ENCODE measurements around the gene GOLGA2. TPM values are rescaled to one million over a fixed set of nuclear protein-coding genes. Genes with fewer than 3 reads are reported as not detected.

GOLGA2 gene
- total and polyA plus RNA-seq, 2 donors (not counting 1 experiment from before 2014, with no cell fraction given): 23.2 to 87.3 TPM

DNA sequence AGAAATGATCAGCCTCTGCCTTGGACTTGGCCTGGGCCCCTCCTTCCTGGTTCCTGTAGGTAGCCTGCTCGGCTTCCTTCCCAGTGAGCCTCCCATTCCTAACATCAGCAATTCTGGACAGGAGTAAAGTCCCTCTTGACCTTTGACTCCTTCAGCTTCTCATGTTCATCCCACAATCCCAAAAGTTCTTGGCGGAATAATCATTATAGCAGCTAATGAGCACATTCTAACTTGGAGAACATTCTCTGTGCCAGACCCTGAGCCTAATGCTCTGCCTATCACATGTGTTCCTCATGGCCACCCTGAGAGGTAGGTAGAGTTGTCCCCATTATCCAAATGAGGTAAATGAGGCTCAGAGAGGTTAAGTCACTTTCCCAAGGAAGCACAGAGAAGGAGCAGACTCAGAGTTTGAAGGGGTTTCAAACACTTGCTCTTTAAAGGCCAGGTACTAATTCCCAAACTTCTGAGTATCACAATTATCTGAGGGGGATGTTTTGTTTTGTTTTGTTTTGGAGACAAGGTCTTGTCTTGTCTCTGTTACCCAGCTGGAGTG, 21.5 kb upstream of the GOLGA2 start:
- TF ChIP-seq, protein P1, sequence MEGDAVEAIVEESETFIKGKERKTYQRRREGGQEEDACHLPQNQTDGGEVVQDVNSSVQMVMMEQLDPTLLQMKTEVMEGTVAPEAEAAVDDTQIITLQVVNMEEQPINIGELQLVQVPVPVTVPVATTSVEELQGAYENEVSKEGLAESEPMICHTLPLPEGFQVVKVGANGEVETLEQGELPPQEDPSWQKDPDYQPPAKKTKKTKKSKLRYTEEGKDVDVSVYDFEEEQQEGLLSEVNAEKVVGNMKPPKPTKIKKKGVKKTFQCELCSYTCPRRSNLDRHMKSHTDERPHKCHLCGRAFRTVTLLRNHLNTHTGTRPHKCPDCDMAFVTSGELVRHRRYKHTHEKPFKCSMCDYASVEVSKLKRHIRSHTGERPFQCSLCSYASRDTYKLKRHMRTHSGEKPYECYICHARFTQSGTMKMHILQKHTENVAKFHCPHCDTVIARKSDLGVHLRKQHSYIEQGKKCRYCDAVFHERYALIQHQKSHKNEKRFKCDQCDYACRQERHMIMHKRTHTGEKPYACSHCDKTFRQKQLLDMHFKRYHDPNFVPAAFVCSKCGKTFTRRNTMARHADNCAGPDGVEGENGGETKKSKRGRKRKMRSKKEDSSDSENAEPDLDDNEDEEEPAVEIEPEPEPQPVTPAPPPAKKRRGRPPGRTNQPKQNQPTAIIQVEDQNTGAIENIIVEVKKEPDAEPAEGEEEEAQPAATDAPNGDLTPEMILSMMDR (IDR thresholded peaks at IDR 0.05): no peak
- TF ChIP-seq EZH2 (IDR thresholded peaks at IDR 0.05; ENCODE audit: borderline replicate concordance, insufficient read depth, low read depth, low read length, poor library complexity, severe bottlenecking): no peak
- Histone ChIP-seq H3K27me3 (replicated peaks in 1 of 4; ENCODE audit: control extremely low read depth in 1 of 4, control insufficient read depth in 3 of 4, insufficient read depth in 4 of 4, low read length in 3 of 4) (no peaks in the 10 kb centered on the region), H3K36me3 (replicated peaks in 1 of 2; ENCODE audit: control extremely low read depth in 1 of 2, control insufficient read depth in 1 of 2, extremely low read depth in 1 of 2, insufficient read depth in 2 of 2, low read length in 1 of 2) (no peaks in the 10 kb centered on the region), H3K27ac (ENCODE audit: low read length in 2 of 2) (no peak overlapping the region), H2AFZ (ENCODE audit: insufficient read depth, low read depth, low read length, poor library complexity, severe bottlenecking) (no peak overlapping the region), H3K79me2 (ENCODE audit: control insufficient read depth, insufficient read depth, low read length) (no peaks in the 10 kb centered on the region), H4K20me1 (ENCODE audit: control insufficient read depth, insufficient read depth, low read length, poor library complexity, severe bottlenecking) (no peaks in the 10 kb centered on the region), H3K9me3 (ENCODE audit: control extremely low read depth in 1 of 3, control insufficient read depth in 2 of 3, insufficient read depth in 1 of 3, low read length in 2 of 3) (no peaks in the 10 kb centered on the region), H3K9ac (ENCODE audit: low read length) (no peak overlapping the region), H3K4me1 (ENCODE audit: control insufficient read depth in 2 of 2, insufficient read depth in 2 of 2, low read length in 2 of 2) (no peaks in the 10 kb centered on the region), H3K4me3 (ENCODE audit: control extremely low read depth in 1 of 5, extremely low read depth in 1 of 5, insufficient read depth in 1 of 5, low read depth in 2 of 5, low read length in 4 of 5) (no peak overlapping the region), H3K4me2 (replicated peaks; ENCODE audit: low read depth, low read length, poor library complexity, severe bottlenecking) (no peak overlapping the region)
- ATAC-seq (ENCODE audit: low read depth) (no peak), DNase-seq (no peak)
- 88% methylated on average over 1 of the region's 2 CpGs for WGBS (ENCODE audit: insufficient coverage)
- Mint-ChIP-seq H3K4me3 (no peak overlapping the region), H3K9me3 (ENCODE audit: insufficient read depth) (no peaks in the 10 kb centered on the region), H3K27ac (no peak overlapping the region), H3K4me1 (no peaks in the 10 kb centered on the region), H3K27me3 (no peaks in the 10 kb centered on the region)
- POLR2A ChIA-PET: no interaction called here
- CTCF ChIA-PET: interaction anchor here (0.6 to 2.6 kb wide), 6 partner anchors 9 to 737 kb away, joined by 3 to 13 read pairs (median 4); partner anchors contain the start of gene URM1
- intact Hi-C loops (cut with micrococcal nuclease): loop anchor here (10.0 kb wide), 1 partner anchor 118 kb away; no protein-coding TSS in a partner anchor

- 93% methylated on average over 12 of the region's 16 CpGs for WGBS (ENCODE audit: insufficient coverage)
- H3K27ac ChIP-seq (ENCODE audit: low read length in 2 of 2): no peak overlapping the region
- H3K27me3 Mint-ChIP-seq: no peaks in the 10 kb centered on the region
Measured at GRCh38 chr9:128296340-128297220, 20.8 kb upstream of the GOLGA2 start.

More at GRCh38 chr9:128296340-128297220, 20.8 kb upstream of the GOLGA2 start:
- Histone ChIP-seq H3K79me2 (ENCODE audit: control insufficient read depth, insufficient read depth, low read length) (no peaks in the 10 kb centered on the region), H3K4me1 (ENCODE audit: control insufficient read depth in 2 of 2, insufficient read depth in 2 of 2, low read length in 2 of 2) (no peaks in the 10 kb centered on the region), H3K9me3 (ENCODE audit: control extremely low read depth in 1 of 3, control insufficient read depth in 2 of 3, insufficient read depth in 1 of 3, low read length in 2 of 3) (no peaks in the 10 kb centered on the region), H2AFZ (ENCODE audit: insufficient read depth, low read depth, low read length, poor library complexity, severe bottlenecking) (no peak overlapping the region), H3K4me2 (replicated peaks; ENCODE audit: low read depth, low read length, poor library complexity, severe bottlenecking) (no peak overlapping the region), H4K20me1 (ENCODE audit: control insufficient read depth, insufficient read depth, low read length, poor library complexity, severe bottlenecking) (no peaks in the 10 kb centered on the region), H3K9ac (ENCODE audit: low read length) (no peak overlapping the region), H3K36me3 (replicated peaks in 1 of 2; ENCODE audit: control extremely low read depth in 1 of 2, control insufficient read depth in 1 of 2, extremely low read depth in 1 of 2, insufficient read depth in 2 of 2, low read length in 1 of 2) (no peaks in the 10 kb centered on the region), H3K27me3 (replicated peaks in 1 of 4; ENCODE audit: control extremely low read depth in 1 of 4, control insufficient read depth in 3 of 4, insufficient read depth in 4 of 4, low read length in 3 of 4) (no peaks in the 10 kb centered on the region), H3K4me3 (ENCODE audit: control extremely low read depth in 1 of 5, extremely low read depth in 1 of 5, insufficient read depth in 1 of 5, low read depth in 2 of 5, low read length in 4 of 5) (no peak overlapping the region)
- intact Hi-C loops (cut with micrococcal nuclease): loop anchor here (10.0 kb wide), 1 partner anchor 118 kb away; no protein-coding TSS in a partner anchor
- no peak for DNase-seq
- CTCF ChIA-PET: interaction anchor here (1.0 to 2.6 kb wide), 4 partner anchors 9 to 75 kb away, joined by 4 to 13 read pairs (median 5); partner anchors contain the start of gene URM1
- H3K4me3 Mint-ChIP-seq: no peak overlapping the region
- no peak for ATAC-seq (ENCODE audit: low read depth)
- no peaks in the 10 kb centered on the region for H3K9me3 Mint-ChIP-seq (ENCODE audit: insufficient read depth)
- no peak for TF ChIP-seq EZH2 (IDR thresholded peaks at IDR 0.05; ENCODE audit: borderline replicate concordance, insufficient read depth, low read depth, low read length, poor library complexity, severe bottlenecking)
- TF ChIP-seq, protein P1 (IDR thresholded peaks at IDR 0.05): no peak
- H3K27ac Mint-ChIP-seq: no peak overlapping the region
- POLR2A ChIA-PET: no interaction called here
- no peaks in the 10 kb centered on the region for H3K4me1 Mint-ChIP-seq
